GM21717 (cell line): ENCODE results near the gene IFT172.

Experiments
- ATAC-seq: cut with Tn5 transposase; IDR thresholded peaks from one replicate; pipeline ENCODE4 v1.9.1; 2021; ENCODE audit warnings: mild to moderate bottlenecking, moderate library complexity; ENCODE audit not compliant: unreplicated experiment

The IFT172 gene

GRCh38 chr2:27494284-27494943 lies 4.9 kb upstream of the IFT172 start:
- no peak for ATAC-seq

GRCh38 chr2:27493948-27494283 lies 4.4 kb upstream of the IFT172 start:
- ATAC-seq, result no peak

GRCh38 chr2:27492557-27492956 lies 3.0 kb upstream of the IFT172 start:
- ATAC-seq, result no peak

- peak; percentile 13 for ATAC-seq
These were observed 435 bp downstream of the IFT172 start for GRCh38 chr2:27489118-27489497.

- no peak for ATAC-seq
These were observed 4.0 kb downstream of the IFT172 start for GRCh38 chr2:27485496-27485895.

GRCh38 chr2:27471961-27472360 lies 17.6 kb downstream of the IFT172 start:
- no peak for ATAC-seq

GRCh38 chr2:27464443-27464842 lies 25.1 kb downstream of the IFT172 start:
- ATAC-seq, result no peak

- no peak for ATAC-seq
These were observed 28.4 kb downstream of the IFT172 start for GRCh38 chr2:27461118-27461517.

- no peak for ATAC-seq
These were observed 35.6 kb downstream of the IFT172 start for GRCh38 chr2:27453968-27454367.

- no peak for ATAC-seq
These were observed 38.4 kb downstream of the IFT172 start for GRCh38 chr2:27451095-27451494.

GRCh38 chr2:27448381-27448780 lies 41.2 kb downstream of the IFT172 start:
- ATAC-seq, result no peak

GRCh38 chr2:27446057-27446456 lies 43.5 kb downstream of the IFT172 start:
- no peak for ATAC-seq

- no peak for ATAC-seq
These were observed 43.9 kb downstream of the IFT172 start for GRCh38 chr2:27445615-27446014.

GRCh38 chr2:27445155-27445554 lies 44.4 kb downstream of the IFT172 start:
- ATAC-seq, result no peak

- no peak for ATAC-seq
These were observed 46.6 kb downstream of the IFT172 start for GRCh38 chr2:27442920-27443282.

- no peak for ATAC-seq
These were observed 47.3 kb downstream of the IFT172 start, which contains the start of gene KRTCAP3 for GRCh38 chr2:27441958-27442919. Gene KRTCAP3, plus strand, starts transcription at chr2:27442381. Its CDS starts 32 bp downstream, at chr2:27442413.

GRCh38 chr2:27441226-27441926 lies 48.2 kb downstream of the IFT172 start:
- no peak for ATAC-seq

GRCh38 chr2:27435628-27436027 lies 53.9 kb downstream of the IFT172 start:
- no peak for ATAC-seq

GRCh38 chr2:27431395-27431794 lies 58.1 kb downstream of the IFT172 start:
- no peak for ATAC-seq

GRCh38 chr2:27428978-27429541 lies 60.5 kb downstream of the IFT172 start:
- ATAC-seq, result peak; percentile 68
